K562 (cell line): ENCODE data around the gene MVB12B. TPM values are rescaled to one million over a fixed set of nuclear protein-coding genes. Genes with fewer than 3 reads are reported as not detected.

Source experiments
- ATAC-seq: fragments of 200-7000 bp; cut with Tn5 transposase; 3 replicates; pipeline ENCODE4 v1.9.1; 2020; ENCODE audit warnings: moderate library complexity
- BruUV-seq: library from RNA; stranded (reverse); fragments of 400-500 nt; replicated peaks from 2 replicates; lab custom pipeline; 2021; lab: Mats Ljungman, UMichigan
- CTCF ChIA-PET: fragments of 300-600 bp; formaldehyde crosslinking; extraction: SDS; loops from one replicate; lab custom pipeline; 2021; ENCODE audit warnings: low intra/inter-chr PET ratio; lab: Yijun Ruan, JAX
- POLR2A ChIA-PET: fragments of 300-600, 350-650 bp; sonication (Branson Sonifier 250); formaldehyde crosslinking; extraction: SDS; loops from one replicate; lab custom pipeline; 2021; ENCODE audit warnings: antibody characterized with exemption, inconsistent platforms; lab: Yijun Ruan, JAX
- DNase-seq, 4 experiments: peaks; one replicate each; pipeline versions ENCODE4 v3.0.0 to v3.0.0-alpha.2; 2011 to 2018; ENCODE audit warnings: low spot score in 3 of 4, mixed read lengths in 3 of 4; ENCODE audit errors: extremely low read depth in 1 of 4
- FAIRE-seq: peaks from 2 replicates; lab custom pipeline; 2011; peaks lifted over from hg19 to GRCh38; lab: Jason Lieb, UNC
- H2AFZ ChIP-seq: 2 replicates; pipeline ENCODE4 v1.6.0; 2011; ENCODE audit warnings: low read depth, low read length, control low read depth, inconsistent platforms
- H3K27ac ChIP-seq: fragments of 200-600 bp; 3 replicates; pipeline ENCODE4 v1.8.0; 2011; ENCODE audit warnings: low read depth, mild to moderate bottlenecking, control low read depth, inconsistent platforms, low read length, moderate library complexity, mixed read lengths; ENCODE audit errors: extremely low read depth
- H3K27me3 ChIP-seq, 2 experiments: fragments of 300-600 bp in 1 of 2; 2 replicates in 1 of 2; 3 replicates in 1 of 2; pipeline versions ENCODE4 v1.6.0 to v1.8.0; 2011; ENCODE audit warnings: inconsistent platforms in 2 of 2, low read length in 2 of 2, mild to moderate bottlenecking in 1 of 2, mixed read lengths in 1 of 2, moderate library complexity in 1 of 2; ENCODE audit not compliant: control insufficient read depth in 2 of 2, insufficient read depth in 2 of 2
- H3K36me3 ChIP-seq: fragments of 300-600 bp; 3 replicates; pipeline ENCODE4 v1.8.0; 2011; ENCODE audit warnings: mild to moderate bottlenecking, low read length, inconsistent platforms; ENCODE audit not compliant: control insufficient read depth, insufficient read depth
- H3K4me1 ChIP-seq, 2 experiments: fragments of 200-600 bp in 1 of 2; replicated peaks in 1 of 2; 2 replicates in 1 of 2; 3 replicates in 1 of 2; pipeline versions ENCODE4 v1.5.1 to v1.8.0; 2011; ENCODE audit warnings: inconsistent platforms in 2 of 2, low read length in 2 of 2, mild to moderate bottlenecking in 1 of 2, mixed read lengths in 1 of 2, moderate library complexity in 1 of 2; ENCODE audit not compliant: control insufficient read depth in 2 of 2, insufficient read depth in 2 of 2
- H3K4me2 ChIP-seq: 2 replicates; pipeline ENCODE4 v1.6.1; 2011; ENCODE audit warnings: low read length, control low read depth, inconsistent platforms, mixed read lengths; ENCODE audit not compliant: insufficient read depth
- H3K4me3 ChIP-seq: fragments of 200-600 bp; sonication (generic), shearing (Covaris generic); 2 replicates; pipeline ENCODE4 v1.5.1; 2016; ENCODE audit warnings: control low read depth, inconsistent platforms
- H3K79me2 ChIP-seq: fragments of 200-600 bp; 3 replicates; pipeline ENCODE4 v1.8.0; 2011; ENCODE audit warnings: low read length, inconsistent platforms; ENCODE audit not compliant: control insufficient read depth, insufficient read depth
- H3K9ac ChIP-seq, 2 experiments: 2 replicates each; pipeline versions ENCODE4 v1.6.0 to v1.6.1; 2011; ENCODE audit warnings: low read depth in 2 of 2, low read length in 2 of 2, control low read depth in 1 of 2, inconsistent platforms in 1 of 2, mild to moderate bottlenecking in 1 of 2, mixed read lengths in 1 of 2; ENCODE audit not compliant: insufficient read depth in 1 of 2
- H3K9me1 ChIP-seq: one replicate; pipeline ENCODE4 v1.6.0; 2011; ENCODE audit warnings: inconsistent platforms, mild to moderate bottlenecking, low read length, moderate library complexity; ENCODE audit not compliant: control insufficient read depth, insufficient read depth
- H3K9me3 ChIP-seq: replicated peaks from 2 replicates; pipeline ENCODE4 v1.5.1; 2011; ENCODE audit warnings: low read depth, low read length, inconsistent platforms; ENCODE audit not compliant: control insufficient read depth, insufficient read depth
- H4K20me1 ChIP-seq: replicated peaks from 2 replicates; pipeline ENCODE4 v1.6.1; 2011; ENCODE audit warnings: low read length, inconsistent platforms, mixed read lengths; ENCODE audit not compliant: control insufficient read depth, insufficient read depth
- ATF7 ChIP-seq: fragments of 450-650 bp; IDR thresholded peaks from 2 replicates; pipeline ENCODE4 v1.7.1; 2014; ENCODE audit warnings: mild to moderate bottlenecking, moderate library complexity
- BMI1 ChIP-seq: fragments of 150-350 bp; IDR thresholded peaks from 2 replicates; pipeline ENCODE4 v1.6.1; 2014; ENCODE audit warnings: low read length
- HIVEP1 ChIP-seq: fragments of 250-450 bp; sonication (Bioruptor Pico); IDR thresholded peaks from 2 replicates; pipeline ENCODE4 v1.4.0; 2020; ENCODE audit warnings: mild to moderate bottlenecking
- MECOM ChIP-seq: fragments of 250-450 bp; sonication (Bioruptor Pico); IDR thresholded peaks from 2 replicates; pipeline ENCODE4 v1.8.0; 2022; ENCODE audit warnings: inconsistent platforms
- MEIS2 ChIP-seq: fragments of 450-650 bp; IDR thresholded peaks from 2 replicates; pipeline ENCODE4 v1.6.1; 2014; ENCODE audit warnings: mild to moderate bottlenecking; ENCODE audit not compliant: partially characterized antibody
- PRMT5 ChIP-seq: sonication (generic); formaldehyde crosslinking; IDR thresholded peaks from 2 replicates; pipeline ENCODE4 v1.5.0; 2020; ENCODE audit warnings: missing genetic modification reagents
- TCFL5 ChIP-seq: fragments of 250-450 bp; sonication (Bioruptor Pico); conservative IDR thresholded peaks from 2 replicates; pipeline ENCODE4 v1.6.1; 2021; ENCODE audit warnings: mild to moderate bottlenecking, moderate library complexity, matching md5 sums
- YY1 ChIP-seq, 3 experiments: IDR thresholded peaks; 2 replicates each; pipeline ENCODE4 v1.6.1; 2011; ENCODE audit warnings: low read length in 2 of 3, mild to moderate bottlenecking in 2 of 3, moderate library complexity in 2 of 3, borderline replicate concordance in 1 of 3, control low read depth in 1 of 3, low read depth in 1 of 3; ENCODE audit not compliant: insufficient read depth in 3 of 3, insufficient replicate concordance in 2 of 3, control insufficient read depth in 1 of 3, insufficient read length in 1 of 3; ENCODE audit errors: extremely low read depth in 1 of 3
- ZNF197 ChIP-seq: fragments of 200-800 bp; sonication (Bioruptor generic); IDR thresholded peaks from 2 replicates; pipeline ENCODE4 v1.6.1; 2016; ENCODE audit warnings: low read depth, missing genetic modification characterization, missing compliant biosample characterization
- ZNF23 ChIP-seq: fragments of 250-450 bp; sonication (Bioruptor Pico); IDR thresholded peaks from 2 replicates; pipeline ENCODE4 v1.4.0; 2020; ENCODE audit warnings: mild to moderate bottlenecking
- ZNF408 ChIP-seq: fragments of 250-450 bp; sonication (Bioruptor Pico); IDR thresholded peaks from 2 replicates; pipeline ENCODE4 v1.4.0; 2020; ENCODE audit warnings: low read depth, mild to moderate bottlenecking, moderate library complexity
- WGBS: fragments of 100-300 bp; shearing (Covaris generic); methylation state at CpG from one replicate; pipeline ENCODE4 v1.1.6; 2016; ENCODE audit warnings: low coverage, mixed read lengths; ENCODE audit not compliant: insufficient coverage; ENCODE audit errors: missing lambda C conversion rate; 5-methylcytosine and 5-hydroxymethylcytosine counted together
- in situ Hi-C: fragments of 300-500 bp; cut with MboI; formaldehyde crosslinking; loops from 4 replicates; pipeline ENCODE4 v1.15.0; 2018; ENCODE audit warnings: inconsistent platforms, mixed read lengths
- intact Hi-C: fragments of 100-400 bp; cut with micrococcal nuclease; formaldehyde crosslinking; loops from 2 replicates; pipeline ENCODE4 v1.14.2; 2022
- polyA plus RNA-seq, 8 experiments: library from polyadenylated mRNA; depleted of rRNA in 4 of 8; stranded (reverse) in 5 of 8; unstranded in 3 of 8; fragments of >200 nt; fragmentation: Nextera tagmentation in 2 of 8; fragmentation: Illumina TruSeq in 1 of 8; extraction: Ambion mirVana in 2 of 8; extraction: Trizol in 1 of 8; gene quantifications; 2 replicates each; pipeline versions ENCODE4 v1.2.1 to v1.2.3, GENCODE V29; 2011 to 2014; ENCODE audit warnings: inconsistent platforms in 1 of 8, missing spikeins in 1 of 8
- total RNA-seq, 7 experiments: library from RNA; depleted of rRNA in 6 of 7; stranded (reverse); fragments of >200 nt in 6 of 7; fragmentation: Illumina TruSeq in 2 of 7; extraction: Trizol in 2 of 7; gene quantifications; 2 replicates each; pipeline versions ENCODE4 v1.2.1 to v1.2.3, GENCODE V29; 2011 to 2021; ENCODE audit warnings: low replicate concordance in 1 of 7
- TF ChIP-seq, protein P1 (sequence below): fragments of 450-650 bp; formaldehyde crosslinking; IDR thresholded peaks from 2 replicates; pipeline ENCODE4 v1.4.0; 2020; ENCODE audit warnings: mild to moderate bottlenecking
- TF ChIP-seq, protein P2 (sequence below): fragments of 250-450 bp; sonication (Bioruptor Pico); IDR thresholded peaks from 2 replicates; pipeline ENCODE4 v1.5.0; 2021
- TF ChIP-seq, protein P3 (sequence below): fragments of 450-650 bp; formaldehyde crosslinking; IDR thresholded peaks from 2 replicates; pipeline ENCODE4 v1.4.0; 2020; ENCODE audit warnings: mild to moderate bottlenecking, moderate library complexity
- TF ChIP-seq, protein P4 (sequence below): fragments of 200-800 bp; sonication (Bioruptor generic); IDR thresholded peaks from 2 replicates; pipeline ENCODE4 v1.6.1; 2017; ENCODE audit warnings: missing genetic modification characterization, missing compliant biosample characterization
- TF ChIP-seq, protein P5 (sequence below): fragments of 250-450 bp; sonication (Bioruptor Pico); IDR thresholded peaks from 2 replicates; pipeline ENCODE4 v1.5.1; 2021; ENCODE audit warnings: mild to moderate bottlenecking

MVB12B gene
- total and polyA plus RNA-seq, 9 of the 15 experiments (the other 6 are each of a cell fraction or from before 2014, with no cell fraction given), result not detected

DNA sequence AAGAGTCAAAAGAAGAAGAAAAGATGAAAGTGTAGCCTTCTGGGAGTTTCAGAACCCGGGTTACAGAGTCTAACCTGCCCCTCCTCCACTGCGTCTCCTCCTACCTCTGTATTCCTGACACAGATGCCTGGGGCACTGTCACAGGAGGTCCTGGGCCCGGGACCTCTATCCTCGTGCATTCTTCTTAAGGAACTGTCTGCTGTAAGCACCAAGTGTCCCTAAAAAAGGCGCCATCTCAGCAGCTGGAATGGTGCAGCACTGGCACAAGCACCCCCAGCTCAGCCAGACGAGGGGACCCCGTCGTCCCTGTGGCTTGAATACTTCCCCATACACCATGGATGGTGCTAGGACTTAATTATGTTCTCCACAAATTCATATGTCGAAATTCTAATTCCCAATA lies 35.8 kb upstream of the MVB12B start:
- ChIA-PET POLR2A (no interaction called here), CTCF (no interaction called here)
- WGBS, result under 1% methylated on average over 9 of the region's 9 CpGs
- Histone ChIP-seq H2AFZ (no peak overlapping the region), H3K9me3 (no peaks in the 10 kb centered on the region), H3K79me2 (no peaks in the 10 kb centered on the region), H3K9me1 (no peaks in the 10 kb centered on the region), H3K27ac (no peak overlapping the region), H3K4me2 (no peak overlapping the region), H3K4me1 (peaks cover 0 to 5% of the 10 kb centered on the region in 2 experiments; a peak in 1 of 5 replicates), H3K9ac (no peak overlapping the region), H3K36me3 (no peaks in the 10 kb centered on the region), H3K4me3 (no peak overlapping the region), H3K27me3 (peaks cover 0 to 4% of the 10 kb centered on the region in 2 experiments; a peak in 1 of 5 replicates), H4K20me1 (peaks cover 4% of the 10 kb centered on the region; the same call in 1 of the 2 replicates)
- in situ Hi-C loops (no loop called here), intact Hi-C loops (no loop called here)
- FAIRE-seq (no peak), DNase-seq (no peak), ATAC-seq (no peak)
- BruUV-seq, result no TSS peak
- TF ChIP-seq ATF7 (no peak), ZNF197 (no peak), YY1 (IDR thresholded peaks at IDR 0.05; ENCODE audit: borderline replicate concordance in 1 of 3, control insufficient read depth in 1 of 3, extremely low read depth in 1 of 3, insufficient read depth in 3 of 3, insufficient read length in 1 of 3, insufficient replicate concordance in 2 of 3, low read depth in 1 of 3, low read length in 2 of 3) (no peak), ZNF23 (no peak), MECOM (CRISPR knock-in tag) (no peak), BMI1 (no peak), PRMT5 (CRISPR knock-in tag) (no peak), ZNF408 (CRISPR knock-in tag) (no peak), TCFL5 (CRISPR knock-in tag) (no peak), MEIS2 (no peak), HIVEP1 (CRISPR knock-in tag) (no peak)
- TF ChIP-seq, protein P1, sequence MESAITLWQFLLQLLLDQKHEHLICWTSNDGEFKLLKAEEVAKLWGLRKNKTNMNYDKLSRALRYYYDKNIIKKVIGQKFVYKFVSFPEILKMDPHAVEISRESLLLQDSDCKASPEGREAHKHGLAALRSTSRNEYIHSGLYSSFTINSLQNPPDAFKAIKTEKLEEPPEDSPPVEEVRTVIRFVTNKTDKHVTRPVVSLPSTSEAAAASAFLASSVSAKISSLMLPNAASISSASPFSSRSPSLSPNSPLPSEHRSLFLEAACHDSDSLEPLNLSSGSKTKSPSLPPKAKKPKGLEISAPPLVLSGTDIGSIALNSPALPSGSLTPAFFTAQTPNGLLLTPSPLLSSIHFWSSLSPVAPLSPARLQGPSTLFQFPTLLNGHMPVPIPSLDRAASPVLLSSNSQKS (CRISPR knock-in tag), result no peak
- TF ChIP-seq, protein P2, sequence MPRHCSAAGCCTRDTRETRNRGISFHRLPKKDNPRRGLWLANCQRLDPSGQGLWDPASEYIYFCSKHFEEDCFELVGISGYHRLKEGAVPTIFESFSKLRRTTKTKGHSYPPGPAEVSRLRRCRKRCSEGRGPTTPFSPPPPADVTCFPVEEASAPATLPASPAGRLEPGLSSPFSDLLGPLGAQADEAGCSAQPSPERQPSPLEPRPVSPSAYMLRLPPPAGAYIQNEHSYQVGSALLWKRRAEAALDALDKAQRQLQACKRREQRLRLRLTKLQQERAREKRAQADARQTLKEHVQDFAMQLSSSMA (CRISPR knock-in tag), result no peak
- TF ChIP-seq, protein P3, sequence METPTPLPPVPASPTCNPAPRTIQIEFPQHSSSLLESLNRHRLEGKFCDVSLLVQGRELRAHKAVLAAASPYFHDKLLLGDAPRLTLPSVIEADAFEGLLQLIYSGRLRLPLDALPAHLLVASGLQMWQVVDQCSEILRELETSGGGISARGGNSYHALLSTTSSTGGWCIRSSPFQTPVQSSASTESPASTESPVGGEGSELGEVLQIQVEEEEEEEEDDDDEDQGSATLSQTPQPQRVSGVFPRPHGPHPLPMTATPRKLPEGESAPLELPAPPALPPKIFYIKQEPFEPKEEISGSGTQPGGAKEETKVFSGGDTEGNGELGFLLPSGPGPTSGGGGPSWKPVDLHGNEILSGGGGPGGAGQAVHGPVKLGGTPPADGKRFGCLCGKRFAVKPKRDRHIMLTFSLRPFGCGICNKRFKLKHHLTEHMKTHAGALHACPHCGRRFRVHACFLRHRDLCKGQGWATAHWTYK (CRISPR knock-in tag), result no peak
- TF ChIP-seq, protein P4, sequence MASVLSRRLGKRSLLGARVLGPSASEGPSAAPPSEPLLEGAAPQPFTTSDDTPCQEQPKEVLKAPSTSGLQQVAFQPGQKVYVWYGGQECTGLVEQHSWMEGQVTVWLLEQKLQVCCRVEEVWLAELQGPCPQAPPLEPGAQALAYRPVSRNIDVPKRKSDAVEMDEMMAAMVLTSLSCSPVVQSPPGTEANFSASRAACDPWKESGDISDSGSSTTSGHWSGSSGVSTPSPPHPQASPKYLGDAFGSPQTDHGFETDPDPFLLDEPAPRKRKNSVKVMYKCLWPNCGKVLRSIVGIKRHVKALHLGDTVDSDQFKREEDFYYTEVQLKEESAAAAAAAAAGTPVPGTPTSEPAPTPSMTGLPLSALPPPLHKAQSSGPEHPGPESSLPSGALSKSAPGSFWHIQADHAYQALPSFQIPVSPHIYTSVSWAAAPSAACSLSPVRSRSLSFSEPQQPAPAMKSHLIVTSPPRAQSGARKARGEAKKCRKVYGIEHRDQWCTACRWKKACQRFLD, result no peak
- TF ChIP-seq, protein P5, sequence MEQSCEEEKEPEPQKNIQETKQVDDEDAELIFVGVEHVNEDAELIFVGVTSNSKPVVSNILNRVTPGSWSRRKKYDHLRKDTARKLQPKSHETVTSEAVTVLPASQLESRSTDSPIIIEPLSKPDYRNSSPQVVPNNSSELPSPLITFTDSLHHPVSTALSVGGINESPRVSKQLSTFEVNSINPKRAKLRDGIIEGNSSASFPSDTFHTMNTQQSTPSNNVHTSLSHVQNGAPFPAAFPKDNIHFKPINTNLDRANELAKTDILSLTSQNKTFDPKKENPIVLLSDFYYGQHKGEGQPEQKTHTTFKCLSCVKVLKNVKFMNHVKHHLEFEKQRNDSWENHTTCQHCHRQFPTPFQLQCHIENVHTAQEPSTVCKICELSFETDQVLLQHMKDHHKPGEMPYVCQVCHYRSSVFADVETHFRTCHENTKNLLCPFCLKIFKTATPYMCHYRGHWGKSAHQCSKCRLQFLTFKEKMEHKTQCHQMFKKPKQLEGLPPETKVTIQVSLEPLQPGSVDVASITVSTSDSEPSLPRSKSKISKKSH (CRISPR knock-in tag), result no peak
